GM06990 (cell line): ENCODE data around the gene STEAP1B.

Source experiments
- DNase-seq: peaks from one replicate; pipeline ENCODE4 v3.0.0-alpha.2; 2011; ENCODE audit not compliant: insufficient read length; ENCODE audit errors: extremely low read depth
- H3K27me3 ChIP-seq: replicated peaks from 2 replicates; pipeline ENCODE4 v1.6.0; 2011; ENCODE audit warnings: low read length; ENCODE audit not compliant: control insufficient read depth, insufficient read depth
- H3K36me3 ChIP-seq: 2 replicates; pipeline ENCODE4 v1.5.1; 2011; ENCODE audit warnings: low read length; ENCODE audit not compliant: control insufficient read depth, insufficient read depth
- H3K4me3 ChIP-seq: replicated peaks from 2 replicates; pipeline ENCODE4 v1.5.1; 2011; ENCODE audit warnings: low read depth, mild to moderate bottlenecking, control low read depth, low read length
- CTCF ChIP-seq: IDR thresholded peaks from 2 replicates; pipeline ENCODE4 v1.5.1; 2011; ENCODE audit warnings: low read length, control low read depth, mild to moderate bottlenecking, inconsistent platforms; ENCODE audit not compliant: insufficient read depth, poor library complexity, severe bottlenecking

STEAP1B gene

DNA sequence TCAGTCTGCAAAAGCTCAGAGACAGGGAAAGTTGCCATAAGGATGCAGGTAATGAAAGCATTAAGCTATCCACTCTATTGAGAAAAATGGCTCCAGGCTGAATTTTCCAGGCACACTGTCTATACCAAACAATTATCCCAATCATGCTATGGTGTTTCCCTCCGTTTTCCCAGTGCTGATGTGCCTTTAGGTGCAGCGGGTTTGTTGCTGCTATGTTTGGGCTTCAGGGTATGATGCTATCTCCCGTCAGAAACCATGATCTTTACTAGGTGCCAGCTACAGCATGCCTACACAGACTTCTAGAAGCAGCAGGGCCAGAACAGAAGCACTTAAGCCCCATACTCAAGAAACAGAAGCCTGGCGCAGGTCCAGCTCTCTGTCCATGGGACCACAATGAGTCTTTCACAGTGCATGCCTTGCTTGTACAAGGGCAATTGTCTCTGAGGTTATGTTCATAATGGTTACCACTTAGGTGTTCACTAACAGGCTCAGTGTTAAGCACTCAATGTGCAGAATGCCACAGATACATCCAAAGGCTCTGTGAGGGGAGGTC is 19.4 kb downstream of the STEAP1B start:
- no peaks in the 10 kb centered on the region for H3K36me3 ChIP-seq
- no peak overlapping the region for H3K4me3 ChIP-seq
- no peaks in the 10 kb centered on the region for H3K27me3 ChIP-seq
- no peak for TF ChIP-seq CTCF
- DNase-seq: no peak

DNA sequence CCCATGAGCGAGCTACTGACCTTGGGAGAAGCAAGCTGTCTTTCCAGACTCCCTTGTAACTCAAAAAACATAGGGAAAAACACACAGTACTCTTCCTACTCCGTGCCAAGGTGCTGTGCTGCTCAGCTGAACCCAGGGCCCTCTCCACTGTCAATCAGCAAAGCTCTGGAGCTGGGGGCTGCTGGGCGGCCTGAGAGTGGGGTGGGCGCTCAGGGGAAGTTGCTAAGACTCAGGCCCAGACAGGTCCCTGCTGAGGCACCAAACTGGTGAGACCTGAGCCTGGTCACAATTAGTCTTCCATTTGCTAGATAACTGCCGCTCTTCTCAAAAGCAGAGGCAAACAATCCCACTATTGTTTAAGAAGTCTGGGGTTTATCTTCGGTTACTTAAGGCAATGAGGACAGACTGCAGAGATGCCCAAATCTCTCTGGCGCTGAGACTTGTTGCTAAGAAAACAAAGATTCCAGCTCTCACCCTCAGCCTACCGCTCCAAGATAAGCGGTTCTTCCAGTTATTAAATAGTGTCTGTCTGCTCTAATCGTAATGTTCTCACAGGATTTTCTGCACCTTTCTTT is 22.0 kb downstream of the STEAP1B start:
- Histone ChIP-seq H3K27me3 (no peaks in the 10 kb centered on the region), H3K4me3 (no peak overlapping the region), H3K36me3 (no peaks in the 10 kb centered on the region)
- DNase-seq: no peak
- no peak for TF ChIP-seq CTCF

- no peak for TF ChIP-seq CTCF
- H3K36me3 ChIP-seq: no peaks in the 10 kb centered on the region
Observed at GRCh38 chr7:22477262-22477661, 22.7 kb downstream of the STEAP1B start.

DNA sequence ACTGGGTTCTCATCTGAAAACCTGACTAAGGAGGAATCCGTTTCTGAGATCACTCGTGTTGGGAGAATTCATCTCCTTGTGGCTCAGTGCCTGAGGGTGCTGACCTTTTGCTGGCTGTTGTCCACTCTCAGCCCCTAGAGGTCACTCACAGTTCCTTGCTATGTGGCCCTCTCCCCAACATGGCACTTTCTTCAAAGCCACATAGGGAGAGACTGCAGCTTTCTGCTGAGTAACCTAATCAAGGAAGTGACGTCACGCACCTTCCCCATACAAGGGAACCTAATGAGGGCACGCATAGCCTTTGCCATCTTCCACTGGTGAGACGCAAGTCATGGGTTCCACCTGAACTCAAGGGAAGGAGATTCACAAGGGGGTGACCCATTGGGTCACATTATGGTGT is 23.2 kb downstream of the STEAP1B start:
- DNase-seq: no peak
- Histone ChIP-seq H3K27me3 (no peaks in the 10 kb centered on the region), H3K36me3 (no peaks in the 10 kb centered on the region), H3K4me3 (no peak overlapping the region)
- no peak for TF ChIP-seq CTCF

More at GRCh38 chr7:22477262-22477661, 22.7 kb downstream of the STEAP1B start:
- Histone ChIP-seq H3K4me3 (no peak overlapping the region), H3K27me3 (no peaks in the 10 kb centered on the region)
- no peak for DNase-seq

DNA sequence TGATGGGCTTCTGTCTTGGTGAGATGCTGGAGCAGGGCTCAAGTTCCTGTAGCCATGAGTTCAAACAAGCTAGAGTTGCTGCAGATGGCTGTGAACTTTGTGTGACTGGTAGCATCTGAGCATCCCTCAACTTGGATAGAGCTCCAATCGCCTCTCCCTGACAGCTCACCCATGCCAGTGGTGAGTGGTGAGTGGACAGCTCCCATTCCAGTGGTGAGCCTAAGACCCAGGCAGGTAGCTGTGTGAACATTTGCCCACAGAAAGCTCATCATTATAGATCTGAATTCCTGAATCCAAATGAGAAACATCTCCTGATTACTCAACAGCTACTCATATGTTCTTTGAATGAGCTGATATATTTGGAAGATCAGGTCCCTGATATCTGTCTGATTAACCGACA is 25.3 kb downstream of the STEAP1B start:
- Histone ChIP-seq H3K4me3 (no peak overlapping the region), H3K36me3 (no peaks in the 10 kb centered on the region), H3K27me3 (no peaks in the 10 kb centered on the region)
- DNase-seq: no peak
- TF ChIP-seq CTCF: no peak

DNA sequence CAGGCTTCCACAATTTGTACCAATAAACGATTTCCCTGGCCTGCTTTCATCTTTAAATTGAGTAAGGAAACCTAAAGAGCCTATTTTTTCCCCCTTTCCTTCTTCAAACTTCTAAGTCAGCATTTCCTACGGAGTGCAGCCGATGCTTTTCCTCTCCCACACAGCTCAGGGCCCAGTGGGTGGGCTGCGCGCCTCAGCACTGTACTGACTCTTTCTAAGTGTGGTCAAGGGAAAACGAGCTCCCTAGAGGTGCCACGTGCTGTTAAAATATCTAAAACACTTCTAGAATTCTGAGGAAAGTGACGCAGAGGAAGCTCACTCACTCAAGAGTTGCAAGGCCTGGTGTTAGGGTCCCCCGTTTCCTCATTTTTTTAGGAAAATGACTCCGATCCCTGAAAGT is 29.0 kb downstream of the STEAP1B start:
- no peak for TF ChIP-seq CTCF
- no peak for DNase-seq
- Histone ChIP-seq H3K4me3 (no peak overlapping the region), H3K27me3 (no peaks in the 10 kb centered on the region), H3K36me3 (no peaks in the 10 kb centered on the region)
